Measurements from ENCODE around the gene FAM3D. TPM values are rescaled to one million over a fixed set of nuclear protein-coding genes. Genes with fewer than 3 reads are reported as not detected.

The FAM3D gene
- polyA plus RNA-seq, 1 experiment = not detected

GRCh38 chr3:58667229-58667628, 655 bp upstream of the FAM3D start:
- TF ChIP-seq CTCF (IDR thresholded peaks at IDR 0.05; ENCODE audit: insufficient read depth, low read depth, low read length) = no peak
- Histone ChIP-seq H3K27me3 (ENCODE audit: control insufficient read depth, insufficient read depth, low read length) (0 out of 2 replicates have a peak, but pooled peaks cover 3% of the 10 kb centered on the region), H3K36me3 (ENCODE audit: control insufficient read depth, insufficient read depth, low read length) (no peaks in the 10 kb centered on the region), H3K4me3 (ENCODE audit: low read depth, low read length) (no peak overlapping the region)
- ChIA-PET POLR2A (no interaction called here), CTCF (interaction anchor here (0.6 kb wide), 1 partner anchor 1451 kb away, joined by 3 read pairs; no protein-coding TSS in a partner anchor)
- no peak for DNase-seq (ENCODE audit: low read depth)

GRCh38 chr3:58665405-58665804, 1.2 kb downstream of the FAM3D start:
- ChIA-PET CTCF (interaction anchor here (0.7 to 1.0 kb wide), 2 partner anchors 25 to 96 kb away, joined by 3 read pairs; no protein-coding TSS in a partner anchor), POLR2A (no interaction called here)
- Histone ChIP-seq H3K36me3 (ENCODE audit: control insufficient read depth, insufficient read depth, low read length) (no peaks in the 10 kb centered on the region), H3K27me3 (ENCODE audit: control insufficient read depth, insufficient read depth, low read length) (0 out of 2 replicates have a peak, but pooled peaks cover 3% of the 10 kb centered on the region), H3K4me3 (ENCODE audit: low read depth, low read length) (no peak overlapping the region)
- DNase-seq (ENCODE audit: low read depth) = no peak
- TF ChIP-seq CTCF (IDR thresholded peaks at IDR 0.05; ENCODE audit: insufficient read depth, low read depth, low read length) = no peak

GRCh38 chr3:58664611-58665010, 2.0 kb downstream of the FAM3D start:
- ChIA-PET POLR2A (no interaction called here), CTCF (no interaction called here)
- Histone ChIP-seq H3K36me3 (ENCODE audit: control insufficient read depth, insufficient read depth, low read length) (no peaks in the 10 kb centered on the region), H3K27me3 (ENCODE audit: control insufficient read depth, insufficient read depth, low read length) (peaks cover 3% of the 10 kb centered on the region; the same call in 1 of the 2 replicates), H3K4me3 (ENCODE audit: low read depth, low read length) (no peak overlapping the region)
- no peak for DNase-seq (ENCODE audit: low read depth)
- TF ChIP-seq CTCF (IDR thresholded peaks at IDR 0.05; ENCODE audit: insufficient read depth, low read depth, low read length) = no peak

GRCh38 chr3:58661836-58662420, 4.6 kb downstream of the FAM3D start:
- ChIA-PET POLR2A (no interaction called here), CTCF (interaction anchor here (1.8 kb wide), 1 partner anchor 21 kb away, joined by 5 read pairs; no protein-coding TSS in a partner anchor)
- TF ChIP-seq CTCF (IDR thresholded peaks at IDR 0.05; ENCODE audit: insufficient read depth, low read depth, low read length) = no peak
- H3K27me3 ChIP-seq (ENCODE audit: control insufficient read depth, insufficient read depth, low read length) = peaks cover 4% of the 10 kb centered on the region
- no peak for DNase-seq (ENCODE audit: low read depth)
- no peak overlapping the region for H3K4me3 ChIP-seq (ENCODE audit: low read depth, low read length)
- no peaks in the 10 kb centered on the region for H3K36me3 ChIP-seq (ENCODE audit: control insufficient read depth, insufficient read depth, low read length)

- POLR2A ChIA-PET = no interaction called here
- TF ChIP-seq CTCF (IDR thresholded peaks at IDR 0.05; ENCODE audit: insufficient read depth, low read depth, low read length) = no peak
- Histone ChIP-seq H3K27me3 (ENCODE audit: control insufficient read depth, insufficient read depth, low read length) (peaks cover 4% of the 10 kb centered on the region), H3K4me3 (ENCODE audit: low read depth, low read length) (no peak overlapping the region), H3K36me3 (ENCODE audit: control insufficient read depth, insufficient read depth, low read length) (no peaks in the 10 kb centered on the region)
- CTCF ChIA-PET = interaction anchor here (1.8 kb wide), 1 partner anchor 20 kb away, joined by 5 read pairs; no protein-coding TSS in a partner anchor
- DNase-seq (ENCODE audit: low read depth) = no peak
Observed at GRCh38 chr3:58660998-58661397, 5.6 kb downstream of the FAM3D start.

Data from BJ (cell line).